GM18507 (cell line): Measurements from ENCODE around the gene APOL3.
"Not testable (repeated sequence)": the region's sequence is repeated elsewhere in the genome, so short reads cannot be mapped to it uniquely, and the experiment has no call there.

Experiments
- DNase-seq: peaks from one replicate; pipeline ENCODE4 v3.0.0; 2011; ENCODE audit warnings: low read depth; ENCODE audit not compliant: insufficient read length; ENCODE audit errors: extremely low spot score
- FAIRE-seq: peaks from 2 replicates; lab custom pipeline; 2011; peaks lifted over from hg19 to GRCh38; lab: Jason Lieb, UNC

Gene APOL3

GRCh38 chr22:36111316-36111715, 49.2 kb downstream of the APOL3 start:
- DNase-seq (no peak), FAIRE-seq (no peak)

GRCh38 chr22:36110306-36110881, 50.2 kb downstream of the APOL3 start:
- DNase-seq (no peak), FAIRE-seq (no peak)

GRCh38 chr22:36107436-36107835, 53.1 kb downstream of the APOL3 start:
- DNase-seq: no peak
- FAIRE-seq: no peak

GRCh38 chr22:36106910-36107309, 53.6 kb downstream of the APOL3 start:
- FAIRE-seq (no peak), DNase-seq (no peak)

- FAIRE-seq: no peak
Observed at GRCh38 chr22:36104988-36105387, 55.6 kb downstream of the APOL3 start.

DNA sequence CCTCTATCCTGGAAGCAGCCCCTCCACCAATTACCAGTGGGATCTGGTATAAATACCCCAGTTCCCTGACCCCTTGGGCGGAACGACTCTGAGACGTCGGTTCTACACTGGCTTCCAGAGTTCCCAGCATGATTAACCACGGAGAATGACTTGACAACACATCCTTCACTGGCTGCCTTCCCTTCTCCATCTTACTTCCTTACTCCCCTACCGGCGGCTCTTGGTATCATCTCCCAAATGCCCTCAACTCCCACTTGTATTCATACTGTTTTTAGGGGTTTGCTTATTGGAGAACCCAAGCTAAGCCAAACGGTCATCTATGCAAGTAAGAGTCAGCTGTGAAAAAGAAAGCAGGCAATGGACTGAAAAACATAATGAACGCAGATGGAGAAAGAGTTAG, 56.1 kb downstream of the APOL3 start:
- FAIRE-seq: no peak
- DNase-seq: no peak

More at GRCh38 chr22:36104988-36105387, 55.6 kb downstream of the APOL3 start:
- DNase-seq: no peak

GRCh38 chr22:36103891-36104290, 56.7 kb downstream of the APOL3 start:
- FAIRE-seq (no peak), DNase-seq (no peak)

DNA sequence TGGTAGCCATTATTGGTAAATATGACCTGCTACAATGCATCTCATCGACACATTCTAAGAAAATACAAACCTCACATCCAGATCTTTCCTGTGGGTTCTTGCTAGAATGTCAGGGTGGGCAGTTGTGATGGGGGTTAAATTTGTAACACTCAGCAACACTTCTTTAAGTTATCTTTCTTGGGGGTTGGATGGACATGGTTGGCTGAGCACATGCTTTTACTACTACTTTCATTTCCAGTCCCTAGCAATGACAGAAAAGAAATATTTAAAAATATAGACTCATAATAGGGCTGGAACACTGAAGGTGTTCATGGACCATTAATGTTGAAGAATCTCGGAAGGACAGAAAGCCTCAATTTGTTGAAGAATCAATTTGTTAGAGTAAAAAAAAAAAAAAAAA, 57.6 kb downstream of the APOL3 start:
- DNase-seq (no peak), FAIRE-seq (peak; percentile 50)

DNA sequence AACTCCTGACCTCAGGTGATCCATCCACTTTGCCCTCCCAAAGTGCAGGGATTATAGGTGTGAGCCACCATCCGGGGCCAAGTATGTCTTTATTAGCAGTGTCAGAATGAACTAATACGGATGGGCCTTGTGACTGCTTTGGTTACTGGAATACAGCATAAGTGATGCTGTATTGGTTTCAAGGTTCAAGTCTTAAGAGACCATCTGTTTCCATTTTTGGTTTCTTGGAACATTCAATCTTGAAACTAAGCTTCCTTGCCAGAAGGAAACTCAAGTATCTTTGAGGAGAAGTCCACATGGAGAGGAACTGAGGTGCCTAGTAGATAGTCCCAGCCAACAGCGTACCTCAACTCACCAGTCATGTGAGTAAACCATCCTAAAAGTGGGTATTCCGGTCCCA, 58.8 kb downstream of the APOL3 start:
- FAIRE-seq (no peak), DNase-seq (no peak)

DNA sequence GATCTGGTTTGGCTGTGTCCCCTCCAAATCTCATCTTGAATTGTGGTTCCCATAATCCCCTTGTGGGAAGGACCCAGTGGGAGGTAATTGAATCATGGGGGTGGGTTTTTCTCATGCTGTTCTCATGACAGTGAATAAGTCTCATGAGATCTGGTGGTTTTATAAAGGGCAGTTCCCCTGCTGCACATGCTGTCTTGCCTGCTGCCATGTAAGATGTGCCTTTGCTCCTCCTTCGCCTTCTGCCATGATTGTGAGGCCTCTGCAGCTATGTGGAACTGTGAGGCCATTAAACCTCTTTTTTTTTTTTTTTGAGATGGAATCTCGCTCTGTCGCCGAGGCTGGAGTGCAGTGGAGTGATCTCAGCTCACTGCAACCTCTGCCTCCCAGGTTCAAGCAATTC, 59.6 kb downstream of the APOL3 start:
- DNase-seq, FAIRE-seq: not testable (repeated sequence)

DNA sequence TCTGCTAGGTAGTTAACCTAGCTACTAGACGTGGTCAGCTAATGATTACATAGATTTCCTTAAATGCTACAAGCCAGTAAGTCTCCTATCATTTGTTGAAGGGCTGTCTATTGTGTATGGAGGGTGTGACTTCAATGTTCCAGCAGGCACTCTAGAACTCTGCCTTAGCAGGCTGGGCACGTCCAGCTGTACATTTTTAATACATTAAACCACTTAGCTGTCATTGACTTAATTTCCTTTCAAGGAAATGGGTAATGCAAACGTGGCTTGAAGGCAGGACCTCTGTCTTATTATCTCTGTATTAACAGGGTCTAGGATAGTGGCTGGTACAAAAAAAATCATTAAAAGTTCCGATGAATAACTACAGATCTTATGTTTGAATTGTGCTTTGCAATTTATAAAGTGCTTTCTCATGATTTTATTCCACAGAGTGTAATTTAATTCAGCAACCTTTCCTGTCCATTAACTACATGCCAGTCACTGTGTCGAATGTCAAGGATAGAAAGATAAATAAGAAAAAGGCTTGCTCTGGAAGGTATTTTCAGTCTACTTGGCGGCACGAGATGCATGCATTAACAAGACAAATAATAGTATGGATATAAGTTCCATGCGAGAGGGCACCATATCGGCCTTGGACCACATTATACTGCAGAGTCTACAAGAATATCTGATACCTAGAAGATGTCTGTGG, 60.3 kb downstream of the APOL3 start:
- FAIRE-seq: no peak

DNA sequence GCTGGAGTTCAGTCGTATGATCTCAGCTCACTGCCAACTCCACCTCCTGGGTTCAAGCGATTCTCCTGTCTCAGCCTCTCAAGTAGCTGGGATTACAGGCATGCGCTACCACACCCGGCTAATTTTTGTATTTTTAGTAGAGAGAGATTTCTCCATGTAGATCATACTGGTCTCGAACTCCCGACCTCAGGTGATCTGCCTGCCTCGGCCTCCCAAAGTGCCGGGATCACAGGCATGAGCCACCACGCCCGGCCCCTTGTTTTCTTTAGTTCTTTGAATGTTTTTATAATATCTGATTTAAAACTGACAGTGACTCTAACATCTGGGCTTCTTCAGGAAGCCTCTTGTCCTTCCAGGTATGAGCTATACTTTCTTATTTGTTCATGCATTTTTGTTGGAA, 61.0 kb downstream of the APOL3 start:
- not testable (repeated sequence) for DNase-seq, FAIRE-seq

More for the DNA sequence above, 60.3 kb downstream of the APOL3 start:
- DNase-seq: no peak

DNA sequence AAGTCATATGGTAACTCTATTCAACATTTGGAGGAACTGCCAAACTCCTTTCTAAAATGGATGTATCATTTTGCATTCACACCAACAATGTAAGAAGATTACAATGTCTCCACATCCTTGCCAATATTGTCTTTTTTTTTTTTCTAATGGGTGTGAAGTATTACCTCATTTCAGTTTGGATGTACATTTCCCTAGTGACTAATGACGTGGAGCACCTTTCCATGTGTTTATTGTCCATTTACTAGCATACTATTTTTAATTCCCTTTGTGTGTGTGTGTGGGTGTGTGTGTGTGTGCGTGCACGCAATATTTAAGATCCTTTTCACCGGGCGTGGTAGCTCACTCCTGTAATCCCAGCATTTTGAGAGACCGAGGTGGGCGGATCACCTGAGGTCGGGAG, 62.7 kb downstream of the APOL3 start:
- no peak for DNase-seq
- no peak for FAIRE-seq

DNA sequence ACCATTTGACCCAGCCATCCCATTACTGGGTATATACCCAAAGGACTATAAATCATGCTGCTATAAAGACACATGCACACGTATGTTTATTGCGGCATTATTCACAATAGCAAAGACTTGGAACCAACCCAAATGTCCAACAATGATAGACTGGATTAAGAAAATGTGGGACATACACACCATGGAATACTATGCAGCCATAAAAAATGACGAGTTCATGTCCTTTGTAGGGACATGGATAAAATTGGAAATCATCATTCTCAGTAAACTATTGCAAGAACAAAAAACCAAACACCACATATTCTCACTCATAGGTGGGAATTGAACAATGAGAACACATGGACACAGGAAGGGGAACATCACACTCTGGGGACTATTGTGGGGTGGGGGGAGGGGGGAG, 69.8 kb downstream of the APOL3 start:
- not testable (repeated sequence) for DNase-seq, FAIRE-seq
